ENCODE measurements around the gene NRDC. TPM values are rescaled to one million over a fixed set of nuclear protein-coding genes. Genes with fewer than 3 reads are reported as not detected.
A peak's percentile ranks its signal among the peaks of the same experiment; 100 is the strongest.

The NRDC gene
- total RNA-seq, 1 experiment from 2014 or later: 182 TPM

GRCh38 chr1:51878616-51879336 lies at the start of gene NRDC (continued):
- no peak for TF ChIP-seq CTCF (IDR thresholded peaks at IDR 0.05 in 2 of 3, conservative IDR thresholded peaks at IDR 0.05 in 1 of 3; ENCODE audit: borderline replicate concordance in 1 of 3, insufficient read depth in 1 of 3, low read depth in 2 of 3, low read length in 2 of 3)
- peak; percentile 46 for TF ChIP-seq SIN3A (IDR thresholded peaks at IDR 0.05; ENCODE audit: low read depth)
- TF ChIP-seq EZH2phosphoT487 (IDR thresholded peaks at IDR 0.05; ENCODE audit: borderline replicate concordance): no peak

- no peak for ATAC-seq
- Histone ChIP-seq H3K4me1 (ENCODE audit: control insufficient read depth in 1 of 2, insufficient read depth in 2 of 2, low read length in 2 of 2) (peaks cover 0 to 10% of the 10 kb centered on the region in 2 experiments; a peak in 1 of 4 replicates), H3K36me3 (ENCODE audit: control insufficient read depth in 1 of 2, insufficient read depth in 2 of 2, low read length in 2 of 2) (0 out of 4 replicates have a peak, but pooled peaks cover 0 to 3% of the 10 kb centered on the region in 2 experiments), H3K79me2 (ENCODE audit: insufficient read depth, low read length) (no peaks in the 10 kb centered on the region), H3K9me2 (ENCODE audit: insufficient read depth) (no peaks in the 10 kb centered on the region), H3K4me3 (replicated peaks in 1 of 2; ENCODE audit: low read depth in 1 of 2, low read length in 2 of 2) (no peak overlapping the region), H3K27me3 (ENCODE audit: insufficient read depth, low read length) (no peaks in the 10 kb centered on the region), H3K4me2 (ENCODE audit: low read length) (no peak overlapping the region), H3K27ac (ENCODE audit: low read depth, low read length) (no peak overlapping the region), H3K9me3 (ENCODE audit: control insufficient read depth in 1 of 2, insufficient read depth in 1 of 2, low read depth in 1 of 2, low read length in 2 of 2) (no peaks in the 10 kb centered on the region), H3K9ac (ENCODE audit: low read length) (no peak overlapping the region), H4K20me1 (ENCODE audit: insufficient read depth) (no peaks in the 10 kb centered on the region), H2AFZ (ENCODE audit: low read depth, low read length, poor library complexity, severe bottlenecking) (no peak overlapping the region)
- ChIA-PET CTCF (no interaction called here), RAD21 (ENCODE audit: low non-redundant PET in 1 of 2, low total read pairs in 2 of 2, uncharacterized antibody in 2 of 2, unreplicated experiment in 2 of 2) (no interaction called here), POLR2A (interaction anchor here (0.6 kb wide), 1 partner anchor 7 kb away, joined by 6 read pairs; no protein-coding TSS in a partner anchor)
- intact Hi-C loops (cut with micrococcal nuclease): no loop called here
- BruUV-seq (replicated peaks): no TSS peak
- DNase-seq (ENCODE audit: low read depth, low spot score): no peak
- TF ChIP-seq CEBPB (IDR thresholded peaks at IDR 0.05; ENCODE audit: low read depth): no peak
- no peak for TF ChIP-seq EZH2phosphoT487 (IDR thresholded peaks at IDR 0.05; ENCODE audit: borderline replicate concordance)
- TF ChIP-seq POLR2AphosphoS5 (IDR thresholded peaks at IDR 0.05; ENCODE audit: low read depth, low read length): no peak
- no peak for TF ChIP-seq EGR1 (IDR thresholded peaks at IDR 0.05; ENCODE audit: low read depth)
- no peak for TF ChIP-seq CBX3 (IDR thresholded peaks at IDR 0.05; ENCODE audit: low read depth)
- no peak for TF ChIP-seq ATF3 (IDR thresholded peaks at IDR 0.05)
- TF ChIP-seq SIN3A (IDR thresholded peaks at IDR 0.05; ENCODE audit: low read depth): no peak
- no peak for TF ChIP-seq TCF7L2 (IDR thresholded peaks at IDR 0.05; ENCODE audit: borderline replicate concordance, extremely low read depth, insufficient read depth, insufficient read length)
- TF ChIP-seq SRF (IDR thresholded peaks at IDR 0.05; ENCODE audit: low read depth): no peak
- TF ChIP-seq POLR2A (IDR thresholded peaks at IDR 0.05; ENCODE audit: borderline replicate concordance, extremely low read depth, insufficient read depth, insufficient read length): no peak
- no peak for TF ChIP-seq CTCF (IDR thresholded peaks at IDR 0.05 in 2 of 3, conservative IDR thresholded peaks at IDR 0.05 in 1 of 3; ENCODE audit: borderline replicate concordance in 1 of 3, insufficient read depth in 1 of 3, low read depth in 2 of 3, low read length in 2 of 3)
- no peak for TF ChIP-seq EZH2 (IDR thresholded peaks at IDR 0.05)
- no peak for TF ChIP-seq MAX (IDR thresholded peaks at IDR 0.05)
- TF ChIP-seq SP1 (IDR thresholded peaks at IDR 0.05; ENCODE audit: low read depth): no peak
- TF ChIP-seq ZNF274 (IDR thresholded peaks at IDR 0.05; ENCODE audit: low read depth, low read length): no peak
- no peak for TF ChIP-seq FOSL1 (IDR thresholded peaks at IDR 0.05; ENCODE audit: low read depth)
- no peak for TF ChIP-seq RAD21 (IDR thresholded peaks at IDR 0.05; ENCODE audit: low read depth)
Measured at GRCh38 chr1:51927029-51927428, 48.5 kb upstream of the NRDC start.
